ENCODE results near the gene PSMD13. TPM values are rescaled to one million over a fixed set of nuclear protein-coding genes. Genes with fewer than 3 reads are reported as not detected.
"Not testable (repeated sequence)": the region's sequence is repeated elsewhere in the genome, so short reads cannot be mapped to it uniquely, and the experiment has no call there.

PSMD13 gene
- total RNA-seq, 1 donor from 2014 or later, result 190 TPM

DNA sequence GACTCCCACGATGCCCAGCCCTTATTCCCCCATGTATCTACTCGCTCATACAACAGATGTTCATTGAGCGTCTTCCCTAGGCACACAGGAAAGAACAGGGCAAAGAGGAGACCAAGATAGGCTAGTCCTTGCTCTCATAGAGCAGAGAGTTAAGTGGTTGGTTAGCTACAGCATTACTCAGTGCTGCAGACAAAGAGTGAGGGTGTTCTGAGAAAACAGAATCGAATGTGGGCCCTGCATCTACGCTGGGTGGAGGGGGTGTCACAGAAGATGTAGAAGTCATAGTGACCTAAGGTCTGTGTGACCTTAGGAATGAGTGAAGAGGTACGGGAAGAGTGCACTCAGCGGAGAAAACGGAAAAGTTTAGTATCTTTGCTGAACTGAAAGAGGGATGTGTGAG is 12.3 kb downstream of the PSMD13 start:
- DNase-seq (ENCODE audit: low read depth in 2 of 2), result no peak

DNA sequence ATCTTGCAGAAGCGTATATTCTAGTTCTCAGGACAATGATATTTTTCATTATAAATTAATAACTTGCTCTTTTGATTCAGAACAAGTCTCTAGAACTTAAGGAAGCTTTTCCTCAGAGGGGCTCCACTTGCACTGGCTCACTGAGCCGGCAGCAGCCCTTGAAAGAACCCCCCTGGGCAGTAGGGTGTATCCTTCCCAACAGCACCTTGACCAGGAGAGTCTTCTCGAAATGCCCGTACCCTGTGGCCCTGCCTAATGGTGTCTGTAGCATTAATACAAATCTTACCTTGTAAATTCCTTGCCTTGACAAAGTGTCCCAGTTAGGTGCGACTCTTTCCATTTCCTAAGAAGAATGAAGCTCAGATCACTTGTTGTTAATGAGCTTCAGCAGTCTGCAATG is 13.5 kb downstream of the PSMD13 start:
- DNase-seq (ENCODE audit: low read depth in 2 of 2), result no peak

DNA sequence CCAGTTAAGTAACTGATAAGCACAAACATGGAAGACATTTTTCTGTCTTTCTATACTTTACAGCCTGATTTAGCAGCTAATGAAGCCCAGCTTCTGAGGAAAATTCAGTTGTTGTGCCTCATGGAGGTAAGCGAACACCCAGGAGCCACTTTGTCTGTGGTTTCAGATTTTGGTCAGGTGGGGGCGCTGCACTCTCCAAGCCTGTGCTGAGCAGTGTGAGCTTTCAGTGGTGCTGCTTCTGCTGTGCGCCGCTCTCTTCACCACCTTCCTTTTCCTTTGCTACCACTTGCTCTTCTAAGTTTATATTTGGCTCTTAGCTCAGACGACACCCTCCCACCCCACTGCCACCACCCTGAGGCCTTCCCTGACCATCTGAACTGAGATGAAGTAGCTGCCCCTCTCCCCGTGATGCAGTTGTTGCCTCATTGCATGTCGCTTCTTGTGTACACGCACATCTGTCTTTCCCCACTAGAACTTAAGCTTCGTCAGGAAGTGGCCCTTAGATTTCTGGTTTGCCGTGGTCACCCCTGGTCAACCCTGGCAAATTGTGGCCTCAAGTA is 14.0 kb downstream of the PSMD13 start:
- DNase-seq (ENCODE audit: low read depth in 2 of 2), result peak; percentile 31 to 67

DNA sequence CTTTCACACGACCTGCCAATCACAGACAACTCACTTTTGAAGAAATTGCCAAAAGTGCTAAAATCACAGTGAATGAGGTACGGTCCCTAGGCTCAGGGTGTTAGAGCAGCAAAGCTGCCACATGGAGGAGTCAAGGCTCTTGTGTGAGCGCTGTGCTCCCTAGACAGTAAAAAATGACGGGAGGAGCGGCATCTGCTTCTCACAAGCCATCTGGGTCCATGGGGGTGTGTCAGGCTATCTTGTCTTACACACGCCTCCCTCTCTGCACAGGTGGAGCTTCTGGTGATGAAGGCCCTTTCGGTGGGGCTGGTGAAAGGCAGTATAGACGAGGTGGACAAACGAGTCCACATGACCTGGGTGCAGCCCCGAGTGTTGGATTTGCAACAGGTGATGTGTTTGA is 14.8 kb downstream of the PSMD13 start:
- no peak for DNase-seq (ENCODE audit: low read depth in 2 of 2)

DNA sequence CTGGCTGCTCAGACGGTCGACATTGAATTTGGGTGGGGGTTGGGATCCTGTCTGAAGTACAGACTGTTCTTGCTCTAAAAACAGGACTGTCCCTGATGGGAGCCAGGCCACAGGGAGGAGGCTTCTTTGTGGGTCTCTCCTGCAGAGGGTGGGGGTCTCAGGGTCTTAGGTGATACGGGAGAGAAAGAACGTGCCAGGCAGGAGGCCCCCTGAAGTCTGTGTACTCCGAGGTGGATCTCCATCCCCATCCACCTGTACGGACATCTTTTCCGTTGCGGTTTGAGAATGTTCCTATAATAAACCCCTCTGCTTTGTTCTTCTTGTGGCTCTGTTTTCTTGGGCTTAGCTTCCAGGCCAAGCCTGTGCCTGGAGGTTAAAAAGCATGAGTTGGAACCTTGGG is 15.9 kb downstream of the PSMD13 start:
- DNase-seq (ENCODE audit: low read depth in 2 of 2), result no peak

DNA sequence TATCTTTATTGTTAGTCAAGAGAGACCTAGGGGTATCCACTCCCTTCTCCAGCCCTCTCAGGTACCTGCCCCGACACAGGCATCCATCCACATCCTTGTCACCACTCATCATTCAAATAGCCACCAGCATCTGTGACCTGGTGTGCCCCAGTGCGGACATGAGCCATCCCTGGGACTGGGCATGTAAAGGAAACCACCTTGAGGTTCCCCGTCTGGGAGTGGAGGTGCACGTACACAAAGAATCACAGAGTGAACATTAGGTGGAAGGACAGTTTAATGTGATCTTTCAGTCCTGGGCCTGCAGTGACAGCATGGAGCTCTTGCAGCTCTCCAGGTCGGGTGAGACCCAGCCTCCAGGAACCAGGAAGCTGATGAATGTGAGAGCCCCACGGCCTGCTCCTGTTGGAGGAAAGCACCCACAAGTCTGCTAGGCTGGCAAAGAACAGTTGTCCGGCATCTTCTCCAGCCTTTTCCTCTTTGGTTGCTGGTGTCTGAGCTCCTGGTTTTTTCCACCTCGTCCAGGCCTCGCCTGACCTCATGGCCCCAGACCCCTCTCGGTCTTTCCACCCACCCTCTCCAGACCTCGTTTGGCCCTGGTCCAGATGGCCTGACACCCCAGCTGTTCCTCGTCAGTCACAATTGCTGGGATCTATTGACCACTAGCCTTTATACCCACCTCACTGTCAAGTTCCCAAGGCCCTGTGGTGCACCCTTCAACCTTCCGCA is 16.5 kb downstream of the PSMD13 start:
- DNase-seq (ENCODE audit: low read depth in 2 of 2), result no peak

DNA sequence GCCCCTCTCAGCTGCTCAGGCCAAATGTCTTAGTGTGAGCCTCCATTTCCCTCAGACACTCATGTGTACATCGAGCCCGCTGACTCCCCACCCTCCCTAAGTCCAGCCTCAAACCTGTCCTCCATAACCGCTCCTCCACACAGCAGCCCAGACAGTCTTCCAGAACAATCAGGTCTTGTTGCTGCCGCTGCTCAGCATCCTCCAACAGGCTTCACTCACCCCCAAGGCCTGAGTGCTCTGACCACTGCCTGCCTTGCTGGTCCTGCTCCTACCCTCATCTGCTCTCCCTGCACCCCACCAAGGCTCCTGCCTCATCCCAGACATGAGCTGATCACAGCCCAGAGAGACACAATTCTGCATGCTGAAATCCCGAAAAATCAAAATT is 17.1 kb downstream of the PSMD13 start:
- no peak for DNase-seq (ENCODE audit: low read depth in 2 of 2)

DNA sequence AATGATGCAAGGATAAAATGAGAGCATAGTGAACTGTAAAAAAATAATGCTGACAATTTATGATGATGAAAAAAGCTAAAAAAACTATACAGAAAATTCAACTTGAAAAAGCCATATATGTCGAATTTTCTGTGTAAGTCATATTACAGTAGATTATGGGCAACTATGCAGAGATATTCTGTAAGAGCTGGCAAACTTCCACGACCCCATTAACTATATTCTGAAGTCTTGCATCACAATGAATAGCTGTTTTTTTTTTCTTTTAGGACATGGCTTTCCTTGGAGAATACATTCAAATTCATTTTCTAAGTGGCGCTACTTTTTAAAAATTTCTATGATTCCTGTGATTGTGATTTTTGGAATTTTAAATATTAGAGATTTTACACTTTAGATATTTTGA is 18.4 kb downstream of the PSMD13 start:
- no peak for DNase-seq (ENCODE audit: low read depth in 2 of 2)

DNA sequence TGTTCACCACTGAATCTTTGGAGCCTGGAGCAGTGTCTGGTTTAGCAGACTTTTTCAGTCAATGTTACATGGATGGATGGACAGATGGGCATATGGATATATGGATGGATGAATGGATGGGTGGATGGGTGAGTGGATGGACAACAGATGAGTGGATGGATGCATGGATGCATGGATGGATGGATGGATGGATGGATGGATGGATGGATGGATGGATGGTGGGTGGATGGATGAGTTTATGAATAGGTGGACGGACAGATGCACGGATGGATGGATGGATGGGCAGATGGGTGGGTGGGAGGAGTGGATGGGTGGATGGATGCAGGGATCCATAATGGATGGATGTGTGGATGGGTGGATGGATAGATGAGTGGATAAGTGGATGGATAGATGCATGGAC is 19.0 kb downstream of the PSMD13 start:
- DNase-seq (ENCODE audit: low read depth in 2 of 2), result no peak

DNA sequence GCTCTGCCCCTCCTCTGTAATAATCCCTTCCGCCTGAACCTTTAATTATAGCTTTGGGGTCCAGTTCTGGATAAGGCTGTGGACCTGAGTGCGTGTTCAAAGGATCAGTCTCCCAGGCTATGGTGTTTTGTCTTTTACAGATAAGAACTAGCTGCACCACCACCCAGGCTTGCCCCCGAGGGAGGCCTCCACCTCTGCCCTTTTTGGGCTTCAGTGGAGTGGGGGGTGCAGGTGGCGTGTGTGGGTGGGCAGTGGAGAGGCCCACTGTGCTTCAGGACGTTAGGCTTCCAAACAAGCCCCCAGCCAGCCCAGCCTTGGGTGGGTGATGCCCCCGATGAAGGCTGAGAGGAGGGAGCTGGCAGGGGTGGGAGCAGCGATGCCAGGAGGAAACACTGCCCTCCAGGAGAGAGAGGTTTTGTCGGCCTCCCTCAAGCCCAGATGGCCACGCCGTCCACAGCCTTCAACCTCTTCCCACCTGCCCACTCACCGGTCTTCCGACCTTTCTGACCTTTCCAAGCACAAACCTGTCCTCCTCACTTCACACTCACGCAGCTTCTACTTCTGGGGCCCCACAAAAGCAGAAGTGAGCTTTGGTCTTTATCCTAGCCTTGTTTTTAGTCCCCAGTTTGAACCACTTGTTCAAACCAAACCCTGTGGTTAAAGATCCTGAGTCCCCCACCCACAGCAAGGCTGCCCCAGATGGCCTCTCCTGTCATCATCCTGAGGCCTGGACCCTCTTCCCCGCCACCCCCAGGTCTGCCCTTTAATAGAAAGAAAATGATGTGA is 20.4 kb downstream of the PSMD13 start:
- no peak for DNase-seq (ENCODE audit: low read depth in 2 of 2)

DNA sequence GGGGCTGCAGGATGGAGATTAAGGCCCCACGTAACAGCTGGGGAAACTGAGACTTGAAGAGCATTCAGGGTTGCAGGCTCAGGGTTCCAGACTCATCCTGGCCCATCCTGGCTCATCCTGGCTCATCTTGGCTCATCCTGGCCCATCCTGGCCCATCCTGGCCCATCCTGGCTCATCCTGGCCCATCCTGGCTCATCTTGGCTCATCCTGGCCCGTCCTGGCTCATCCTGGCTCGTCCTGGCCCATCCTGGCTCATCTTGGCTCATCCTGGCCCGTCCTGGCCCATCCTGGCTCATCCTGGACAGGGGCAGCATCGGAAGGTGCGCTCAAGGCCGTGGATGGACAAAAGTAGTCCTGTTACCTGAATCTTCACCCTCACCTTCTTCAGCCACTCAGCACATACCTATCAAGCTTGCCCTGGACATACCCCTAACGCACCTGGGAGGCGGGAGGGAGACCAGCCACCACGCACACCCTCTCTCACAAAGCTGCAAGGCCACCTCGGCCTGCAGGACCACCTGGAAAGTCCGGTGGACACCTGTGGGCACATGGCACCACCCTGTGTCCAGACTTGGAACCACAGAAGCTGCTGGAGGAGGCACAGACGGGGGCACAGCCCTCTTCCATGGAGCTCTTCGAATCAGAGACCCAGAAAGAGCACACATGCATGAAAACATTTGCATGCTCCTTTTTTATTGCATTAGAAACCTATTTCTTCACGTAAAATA is 21.2 kb downstream of the PSMD13 start:
- DNase-seq (ENCODE audit: low read depth in 2 of 2), result no peak

DNA sequence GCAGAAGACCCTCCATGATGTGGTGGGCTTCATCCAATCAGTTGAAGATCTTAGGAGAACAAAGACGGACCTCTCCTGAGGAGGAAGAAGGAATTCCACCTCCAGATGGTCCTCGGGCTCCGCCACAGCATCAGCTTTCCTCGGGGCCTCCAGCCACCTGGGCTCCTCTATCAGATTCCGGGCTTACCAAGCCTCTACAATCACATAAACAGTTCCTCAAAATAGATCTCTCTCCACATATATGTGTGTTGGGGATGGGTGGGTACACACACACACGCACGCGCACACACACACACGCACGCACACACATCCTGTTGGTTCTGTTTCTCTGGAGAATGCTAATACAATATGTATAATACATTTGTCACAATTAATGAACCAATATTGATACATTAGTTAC is 22.6 kb downstream of the PSMD13 start:
- DNase-seq (ENCODE audit: low read depth in 2 of 2), result no peak

DNA sequence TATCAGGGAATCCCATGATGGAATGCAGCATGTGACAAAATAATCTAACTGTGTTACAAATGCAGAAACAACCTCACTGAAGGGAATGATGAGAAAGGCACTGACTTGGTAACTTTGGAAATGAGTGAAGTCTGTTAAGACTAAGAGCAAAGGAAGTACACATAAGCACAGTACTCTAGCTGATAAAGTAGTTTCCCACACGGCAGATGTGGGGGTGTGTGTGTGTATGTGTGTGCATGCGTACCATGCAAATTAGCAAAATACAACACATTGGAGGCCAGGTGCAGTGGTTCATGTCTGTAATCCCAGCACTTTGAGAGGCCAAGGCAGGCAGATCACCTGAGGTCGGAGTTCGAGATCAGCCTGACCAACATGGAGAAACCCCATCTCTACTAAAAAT is 24.8 kb downstream of the PSMD13 start:
- no peak for DNase-seq (ENCODE audit: low read depth in 2 of 2)

DNA sequence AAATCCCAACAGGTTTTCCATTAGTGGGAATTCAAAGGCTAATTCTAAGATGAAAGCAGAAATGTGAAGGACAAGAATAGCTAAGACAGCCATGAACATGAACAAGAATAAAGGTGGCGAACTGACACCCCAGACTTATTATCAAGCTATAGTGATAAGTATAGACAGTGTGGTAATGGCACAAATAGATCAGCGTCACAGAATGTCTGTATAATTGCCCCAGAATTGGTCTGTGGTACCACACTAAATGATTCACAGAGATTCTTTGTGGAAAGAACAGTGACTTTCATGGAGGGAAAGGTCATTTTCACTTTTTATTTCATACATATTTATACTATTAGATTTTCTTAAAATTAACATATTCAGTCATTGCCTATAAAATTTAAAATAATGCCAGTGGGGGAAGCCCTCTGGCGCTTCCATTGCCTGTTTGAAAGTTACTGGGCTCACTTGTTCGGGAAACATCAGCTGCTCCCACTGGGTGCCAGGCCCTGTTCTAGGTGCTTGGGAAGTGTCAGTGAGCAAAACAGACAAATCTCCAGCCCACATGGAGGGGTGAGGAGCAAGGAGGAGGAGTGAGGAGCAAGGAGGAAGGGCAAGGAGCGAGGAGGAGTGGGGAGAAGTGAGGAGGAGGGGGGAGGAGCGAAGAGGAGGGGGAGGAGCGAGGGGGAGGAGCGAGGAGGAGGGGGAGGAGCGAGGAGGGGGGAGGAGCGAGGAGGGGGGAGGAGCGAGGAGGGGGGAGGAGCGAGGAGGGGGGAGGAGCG is 30.1 kb downstream of the PSMD13 start:
- no peak for DNase-seq (ENCODE audit: low read depth in 2 of 2)

DNA sequence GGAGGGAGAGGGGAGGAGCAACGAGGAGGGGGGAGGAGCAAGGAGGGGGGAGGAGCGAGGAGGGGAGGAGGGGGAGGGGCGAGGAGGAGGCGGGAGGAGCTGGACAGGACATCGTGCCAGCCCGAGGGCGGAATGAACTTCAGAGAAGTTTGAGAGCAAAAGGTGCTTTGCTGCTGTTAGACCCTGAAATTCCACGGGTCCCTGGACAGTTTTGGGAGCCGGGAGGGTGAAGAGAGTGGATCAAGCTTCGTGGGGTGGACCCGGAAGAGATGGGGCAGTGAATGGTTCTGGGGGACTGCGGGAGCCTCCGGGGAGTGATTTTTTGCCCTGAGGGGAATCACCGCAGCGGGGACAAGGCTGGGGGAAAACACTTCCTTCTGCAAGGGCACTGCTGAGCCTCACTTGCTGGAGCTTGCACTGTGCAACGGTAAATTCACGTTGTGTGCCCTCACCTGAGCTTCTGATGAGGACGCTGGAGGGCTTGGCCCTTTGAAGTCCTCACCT is 30.8 kb downstream of the PSMD13 start:
- no peak for DNase-seq (ENCODE audit: low read depth in 2 of 2)

DNA sequence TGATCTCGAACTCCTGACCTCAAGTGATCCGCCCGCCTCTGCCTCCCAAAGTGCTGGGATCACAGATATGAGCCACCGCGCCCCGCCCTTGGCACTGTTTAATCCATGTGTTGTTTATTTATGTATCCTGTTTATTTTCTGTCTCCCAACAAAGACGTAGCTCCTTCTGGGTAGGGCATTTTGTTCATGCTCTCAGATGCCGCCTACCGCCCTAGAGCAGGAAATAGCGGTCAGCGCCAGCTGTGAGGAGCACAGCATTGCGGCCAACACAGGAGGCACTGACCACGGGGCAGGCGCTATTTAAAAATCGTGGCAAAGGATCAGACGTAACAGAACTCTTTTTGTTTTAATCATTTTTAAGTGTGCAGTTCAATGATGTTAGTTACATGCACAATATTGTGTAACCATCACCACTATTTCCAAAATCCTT is 32.0 kb downstream of the PSMD13 start:
- not testable (repeated sequence) for DNase-seq (ENCODE audit: low read depth in 2 of 2)

DNA sequence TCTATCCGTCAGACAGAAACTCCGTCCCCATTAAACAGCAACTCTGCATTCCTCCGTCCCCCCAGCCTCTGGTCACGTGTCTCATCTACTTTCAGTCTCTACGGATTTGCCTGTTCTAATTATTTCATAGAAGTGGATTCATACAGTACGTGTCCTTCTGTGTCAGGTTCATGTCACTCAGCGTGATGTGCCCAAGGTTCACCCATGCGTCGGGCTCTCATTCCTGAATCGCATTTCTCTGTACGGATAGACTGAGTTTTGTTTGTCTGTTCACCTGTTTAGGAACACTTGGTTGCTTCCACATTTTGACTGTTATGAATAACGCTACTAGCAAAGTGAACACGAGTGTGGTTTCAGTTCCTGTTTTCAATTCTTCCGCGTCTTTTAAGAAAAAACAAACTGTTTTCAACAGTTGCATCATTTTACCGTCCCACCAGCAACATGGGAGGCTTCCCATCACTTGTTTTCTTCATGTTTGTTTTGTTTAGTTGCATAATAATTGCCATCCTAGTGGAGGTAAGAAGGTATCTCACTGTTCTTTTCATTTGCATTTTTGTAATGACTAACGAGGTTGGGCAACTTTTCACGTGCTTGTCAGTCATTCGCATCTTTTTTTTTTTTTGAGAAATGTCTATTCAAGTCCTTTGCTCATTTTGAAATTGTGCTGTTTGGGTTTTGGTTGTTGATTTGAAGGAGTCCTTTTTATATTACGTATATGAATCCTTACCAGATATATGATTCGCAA is 32.5 kb downstream of the PSMD13 start:
- no peak for DNase-seq (ENCODE audit: low read depth in 2 of 2)

DNA sequence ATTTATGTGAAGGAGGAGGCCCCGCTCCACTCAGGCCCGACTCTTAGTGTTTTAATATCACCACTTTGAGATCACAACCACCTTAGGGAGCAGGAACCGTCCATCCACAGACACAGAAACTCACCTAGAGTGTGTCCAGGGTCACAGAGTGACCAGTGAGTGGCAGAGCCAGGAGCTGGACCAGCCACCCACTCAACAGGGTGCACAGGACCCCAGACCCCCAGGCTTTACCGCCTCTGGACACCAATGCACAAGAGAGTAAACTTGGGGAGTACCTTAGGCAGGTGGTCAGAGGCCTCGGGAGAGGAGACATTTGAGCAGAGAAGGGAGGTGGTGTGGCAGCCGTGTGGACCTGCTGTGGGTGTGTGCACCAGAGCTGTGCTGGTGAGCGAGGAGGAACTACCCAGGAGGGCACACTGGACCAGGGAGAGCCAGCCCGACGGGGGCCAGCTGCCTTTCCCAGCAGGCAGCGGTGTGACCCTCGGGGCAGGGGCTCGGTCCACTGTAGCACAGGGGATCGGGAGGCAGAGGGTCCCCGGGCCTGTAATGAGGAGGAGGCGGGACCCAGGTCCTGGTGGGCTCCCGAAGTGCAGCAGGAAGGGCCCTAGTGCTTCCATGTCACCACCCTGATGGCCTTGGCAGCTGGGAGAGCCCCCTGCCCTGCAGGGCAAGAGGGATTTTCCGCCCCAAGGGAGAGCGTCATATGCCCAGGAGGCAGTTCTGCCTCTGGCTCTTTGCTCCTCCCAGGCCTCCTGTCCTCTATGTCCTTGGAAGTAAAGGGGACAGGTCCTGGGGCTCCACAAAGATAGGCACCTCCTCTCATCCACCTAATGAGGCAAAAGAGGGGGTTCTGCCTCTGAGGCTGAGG is 33.9 kb downstream of the PSMD13 start:
- no peak for DNase-seq (ENCODE audit: low read depth in 2 of 2)

DNA sequence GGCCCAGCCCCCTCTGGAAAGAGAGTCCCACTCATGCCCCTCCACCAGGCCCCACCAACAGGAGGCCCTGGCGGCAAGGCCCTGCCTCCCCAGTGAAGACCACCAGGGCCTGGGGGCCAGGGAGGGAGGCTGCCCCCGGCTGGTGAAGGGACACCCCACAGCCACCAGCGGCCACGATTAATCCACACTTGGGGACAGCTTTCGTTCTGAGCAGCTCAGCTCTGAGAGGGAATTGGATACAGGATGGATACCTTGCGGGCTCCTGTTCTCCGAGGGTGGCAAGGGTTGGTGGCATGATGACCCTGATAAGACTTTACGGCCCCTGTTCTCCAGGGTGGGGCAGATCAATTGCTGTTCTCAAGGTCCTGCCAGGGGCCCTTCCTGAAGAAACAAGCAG is 34.5 kb downstream of the PSMD13 start:
- DNase-seq (ENCODE audit: low read depth in 2 of 2), result no peak

All from dermis microvascular lymphatic vessel endothelial cell (primary cell).